Measurements from ENCODE around the gene MYO7A.

Gene MYO7A

DNA sequence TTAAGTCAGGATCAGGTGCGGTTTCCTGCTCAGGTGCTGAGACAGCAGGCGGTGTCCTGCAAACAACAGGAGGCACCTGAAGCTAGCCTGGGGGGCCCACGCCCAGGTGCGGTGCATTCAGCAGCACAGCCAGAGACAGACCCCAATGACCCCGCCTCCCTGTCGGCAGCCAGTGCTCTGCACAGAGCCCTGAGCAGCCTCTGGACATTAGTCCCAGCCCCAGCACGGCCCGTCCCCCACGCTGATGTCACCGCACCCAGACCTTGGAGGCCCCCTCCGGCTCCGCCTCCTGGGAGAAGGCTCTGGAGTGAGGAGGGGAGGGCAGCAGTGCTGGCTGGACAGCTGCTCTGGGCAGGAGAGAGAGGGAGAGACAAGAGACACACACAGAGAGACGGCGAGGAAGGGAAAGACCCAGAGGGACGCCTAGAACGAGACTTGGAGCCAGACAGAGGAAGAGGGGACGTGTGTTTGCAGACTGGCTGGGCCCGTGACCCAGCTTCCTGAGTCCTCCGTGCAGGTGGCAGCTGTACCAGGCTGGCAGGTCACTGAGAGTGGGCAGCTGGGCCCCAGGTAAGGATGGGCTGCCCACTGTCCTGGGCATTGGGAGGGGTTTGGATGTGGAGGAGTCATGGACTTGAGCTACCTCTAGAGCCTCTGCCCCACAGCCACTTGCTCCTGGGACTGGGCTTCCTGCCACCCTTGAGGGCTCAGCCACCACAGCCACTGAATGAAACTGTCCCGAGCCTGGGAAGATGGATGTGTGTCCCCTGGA lies at the start of gene MYO7A:
MYO7A (plus strand) TSS at position 327 of the 772 bp plus-strand sequence. CDS start 2,389 bp downstream, outside the sequence.
- H3K4me1 ChIP-seq (ENCODE audit: insufficient read depth, low read length, poor library complexity, severe bottlenecking): no peaks in the 10 kb centered on the region

DNA sequence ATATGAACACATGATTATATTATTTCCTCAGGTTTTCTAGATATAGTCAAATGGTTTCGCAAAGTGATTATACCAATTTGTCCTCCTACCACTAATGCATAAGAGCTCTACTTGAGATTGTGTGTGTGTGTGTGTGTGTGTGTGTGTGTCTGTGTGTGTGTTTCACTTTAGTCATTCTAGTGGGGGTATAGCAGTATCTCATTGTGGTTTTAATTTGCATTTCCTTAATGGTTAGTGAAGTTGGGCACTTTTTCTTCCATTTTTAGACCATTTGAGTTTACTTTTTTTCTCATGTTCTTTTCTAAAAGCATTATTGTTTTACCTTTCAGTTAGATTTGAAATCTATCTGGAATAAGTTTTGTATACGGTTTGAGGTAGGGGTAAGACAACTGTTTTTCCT lies 48.4 kb upstream of the MYO7A start:
- H3K9ac ChIP-seq (ENCODE audit: low read depth, low read length, poor library complexity, severe bottlenecking): peak overlapping the region; percentile 31
- no peak overlapping the region for H2AFZ ChIP-seq (ENCODE audit: low read length)
- TF ChIP-seq EZH2phosphoT487 (IDR thresholded peaks at IDR 0.05; ENCODE audit: borderline replicate concordance): no peak
- TF ChIP-seq CTCF (conservative IDR thresholded peaks at IDR 0.05; ENCODE audit: low read length): no peak
- no peaks in the 10 kb centered on the region for H4K20me1 ChIP-seq (ENCODE audit: insufficient read depth, low read length, poor library complexity, severe bottlenecking)
- peaks cover 64% of the 10 kb centered on the region for H3K4me1 ChIP-seq (ENCODE audit: insufficient read depth, low read length, poor library complexity, severe bottlenecking)
- peak overlapping the region; percentile 51 for H3K4me2 ChIP-seq (ENCODE audit: low read depth, low read length, poor library complexity, severe bottlenecking)
- no peaks in the 10 kb centered on the region for H3K27me3 ChIP-seq (ENCODE audit: insufficient read depth, low read length, poor library complexity, severe bottlenecking)
- no peaks in the 10 kb centered on the region for H3K9me3 ChIP-seq (ENCODE audit: insufficient read depth, low read depth, low read length)
- H3F3A ChIP-seq (ENCODE audit: low read depth): no peaks in the 10 kb centered on the region
- H3K9me2 ChIP-seq (replicated peaks; ENCODE audit: low read depth, low read length): no peaks in the 10 kb centered on the region
- H3K4me3 ChIP-seq (ENCODE audit: low read length, poor library complexity, severe bottlenecking): peak overlapping the region; percentile 42
- no peaks in the 10 kb centered on the region for H3K36me3 ChIP-seq (ENCODE audit: insufficient read depth, low read length)
- H3K79me2 ChIP-seq (ENCODE audit: insufficient read depth, low read length): peaks cover 29% of the 10 kb centered on the region; the same call in 1 of the 2 replicates

More for the DNA sequence above, at the start of gene MYO7A:
- Histone ChIP-seq H3K36me3 (ENCODE audit: insufficient read depth, low read length) (no peaks in the 10 kb centered on the region; the same call in 1 of the 2 replicates), H3K9me2 (replicated peaks; ENCODE audit: low read depth, low read length) (no peaks in the 10 kb centered on the region), H3K4me3 (ENCODE audit: low read length, poor library complexity, severe bottlenecking) (peak within 1 kb of the TSS; percentile 62), H3K79me2 (ENCODE audit: insufficient read depth, low read length) (no peaks in the 10 kb centered on the region), H3K9me3 (ENCODE audit: insufficient read depth, low read depth, low read length) (no peaks in the 10 kb centered on the region), H2AFZ (ENCODE audit: low read length) (peak within 1 kb of the TSS; percentile 68; the same call in 1 of the 2 replicates), H3K9ac (ENCODE audit: low read depth, low read length, poor library complexity, severe bottlenecking) (peak within 1 kb of the TSS; percentile 22), H3K4me2 (ENCODE audit: low read depth, low read length, poor library complexity, severe bottlenecking) (peak within 1 kb of the TSS; percentile 53), H3K27me3 (ENCODE audit: insufficient read depth, low read length, poor library complexity, severe bottlenecking) (no peaks in the 10 kb centered on the region), H3F3A (ENCODE audit: low read depth) (no peaks in the 10 kb centered on the region), H4K20me1 (ENCODE audit: insufficient read depth, low read length, poor library complexity, severe bottlenecking) (no peaks in the 10 kb centered on the region)
- TF ChIP-seq CTCF (conservative IDR thresholded peaks at IDR 0.05; ENCODE audit: low read length) (no peak), EZH2phosphoT487 (IDR thresholded peaks at IDR 0.05; ENCODE audit: borderline replicate concordance) (no peak)

GRCh38 chr11:77080643-77081210 lies 47.3 kb upstream of the MYO7A start:
- H3K4me3 ChIP-seq (ENCODE audit: low read length, poor library complexity, severe bottlenecking): peak overlapping the region; percentile 42
- H3K4me2 ChIP-seq (ENCODE audit: low read depth, low read length, poor library complexity, severe bottlenecking): peak overlapping the region; percentile 51

More at GRCh38 chr11:77080643-77081210, 47.3 kb upstream of the MYO7A start:
- H2AFZ ChIP-seq (ENCODE audit: low read length): no peak overlapping the region
- no peak for TF ChIP-seq CTCF (conservative IDR thresholded peaks at IDR 0.05; ENCODE audit: low read length)
- TF ChIP-seq EZH2phosphoT487 (IDR thresholded peaks at IDR 0.05; ENCODE audit: borderline replicate concordance): no peak
- no peaks in the 10 kb centered on the region for H3F3A ChIP-seq (ENCODE audit: low read depth)
- H4K20me1 ChIP-seq (ENCODE audit: insufficient read depth, low read length, poor library complexity, severe bottlenecking): no peaks in the 10 kb centered on the region
- H3K9me2 ChIP-seq (replicated peaks; ENCODE audit: low read depth, low read length): no peaks in the 10 kb centered on the region
- no peaks in the 10 kb centered on the region for H3K9me3 ChIP-seq (ENCODE audit: insufficient read depth, low read depth, low read length)
- peaks cover 54% of the 10 kb centered on the region for H3K4me1 ChIP-seq (ENCODE audit: insufficient read depth, low read length, poor library complexity, severe bottlenecking)
- peak overlapping the region; percentile 69 for H3K9ac ChIP-seq (ENCODE audit: low read depth, low read length, poor library complexity, severe bottlenecking)
- H3K36me3 ChIP-seq (ENCODE audit: insufficient read depth, low read length): no peaks in the 10 kb centered on the region
- no peaks in the 10 kb centered on the region for H3K27me3 ChIP-seq (ENCODE audit: insufficient read depth, low read length, poor library complexity, severe bottlenecking)
- H3K79me2 ChIP-seq (ENCODE audit: insufficient read depth, low read length): peaks cover 27% of the 10 kb centered on the region; the same call in 1 of the 2 replicates

Measured in Loucy (cell line).